ENCODE results near the gene CCDC18.
"Not testable (repeated sequence)": the region's sequence is repeated elsewhere in the genome, so short reads cannot be mapped to it uniquely, and the experiment has no call there.

CCDC18 gene

DNA sequence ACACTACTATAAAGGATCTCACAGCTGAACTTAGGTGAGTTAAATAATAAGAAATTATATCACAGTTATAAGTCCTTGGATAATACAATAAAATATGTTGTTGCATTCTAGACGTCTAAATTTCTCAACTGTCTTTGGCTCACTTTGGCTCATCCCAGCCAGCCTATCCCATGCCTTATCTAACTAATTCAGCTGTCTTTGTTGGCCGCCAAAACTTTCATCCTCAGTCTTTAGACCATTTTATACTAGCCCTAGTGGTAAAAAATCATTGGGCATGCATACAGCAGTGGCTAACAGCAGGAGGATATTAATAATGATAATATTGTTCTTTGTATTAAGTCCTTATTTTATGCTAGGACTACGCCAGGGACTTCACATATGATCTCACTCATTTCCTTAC is 59.3 kb downstream of the CCDC18 start:
- no peak for DNase-seq

DNA sequence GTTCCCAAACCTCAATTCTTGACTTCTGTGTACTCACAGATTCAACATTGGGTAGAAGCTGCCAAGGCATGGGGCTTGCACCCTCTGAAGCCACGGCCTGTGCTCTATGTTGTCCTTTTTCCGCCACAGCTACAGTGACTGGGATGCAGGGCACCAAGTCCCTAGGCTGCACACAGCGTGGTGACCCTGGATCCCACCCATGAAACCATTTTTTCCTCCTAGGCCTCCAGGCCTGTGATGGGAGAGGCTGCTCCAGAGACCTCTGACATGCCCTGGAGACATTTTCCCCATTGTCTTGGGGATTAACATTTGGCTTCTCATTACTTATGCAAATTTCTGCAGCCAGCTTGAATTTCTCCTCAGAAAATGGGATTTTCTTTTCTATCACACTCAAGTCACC is 62.7 kb downstream of the CCDC18 start:
- DNase-seq = not testable (repeated sequence)

DNA sequence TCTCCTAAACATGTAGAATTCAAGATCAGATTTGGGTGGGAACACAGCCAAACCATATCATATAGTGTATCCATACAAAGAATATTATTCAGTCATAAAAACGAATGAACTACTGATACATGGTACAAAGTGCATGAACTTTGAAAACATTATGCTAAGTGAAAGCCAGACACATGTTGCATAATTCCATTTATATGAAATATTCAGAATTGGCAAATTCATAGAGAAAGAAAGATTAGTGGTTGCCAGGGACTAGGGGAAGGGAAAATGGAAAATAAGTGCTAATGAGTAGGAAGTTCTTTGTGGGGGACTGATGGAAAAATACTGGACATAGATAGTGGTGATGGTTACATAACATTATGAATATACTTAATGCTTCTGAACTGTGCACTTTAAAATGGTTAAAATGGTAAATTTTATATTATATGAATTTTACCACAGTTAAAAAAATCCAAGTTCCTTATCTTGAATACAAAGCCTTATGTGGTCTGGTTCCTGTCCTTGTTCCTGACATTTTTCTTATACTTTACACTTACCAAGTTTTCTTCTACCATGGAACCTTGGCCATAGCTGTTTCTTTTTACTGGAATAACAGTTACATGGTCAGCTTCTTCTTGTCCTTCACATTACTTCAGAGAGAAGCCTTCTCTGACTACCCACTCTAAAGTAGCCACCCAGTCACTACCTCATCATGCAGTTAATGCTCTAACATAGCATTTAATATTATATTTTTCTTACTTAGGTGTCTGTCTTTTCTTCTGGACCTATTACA is 64.0 kb downstream of the CCDC18 start:
- no peak for DNase-seq

DNA sequence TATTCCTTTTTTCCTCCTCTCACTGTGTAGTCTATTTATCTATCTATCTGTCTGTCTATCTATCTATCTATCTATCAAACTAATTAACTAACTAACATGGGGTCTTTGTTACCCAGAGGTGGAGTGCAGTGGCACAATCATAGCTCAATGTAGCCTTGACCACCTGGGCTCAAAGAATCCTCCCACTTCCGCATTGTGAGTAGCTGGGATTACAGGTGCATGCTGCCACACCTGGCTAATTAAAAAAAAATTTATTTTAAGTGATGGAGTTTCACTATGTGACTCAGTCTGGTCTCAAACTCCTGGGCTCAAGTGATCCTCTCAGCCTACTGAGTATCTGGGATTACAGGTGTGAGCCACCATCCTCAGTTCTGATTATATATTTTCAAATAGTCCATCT is 71.4 kb downstream of the CCDC18 start:
- no peak for DNase-seq

DNA sequence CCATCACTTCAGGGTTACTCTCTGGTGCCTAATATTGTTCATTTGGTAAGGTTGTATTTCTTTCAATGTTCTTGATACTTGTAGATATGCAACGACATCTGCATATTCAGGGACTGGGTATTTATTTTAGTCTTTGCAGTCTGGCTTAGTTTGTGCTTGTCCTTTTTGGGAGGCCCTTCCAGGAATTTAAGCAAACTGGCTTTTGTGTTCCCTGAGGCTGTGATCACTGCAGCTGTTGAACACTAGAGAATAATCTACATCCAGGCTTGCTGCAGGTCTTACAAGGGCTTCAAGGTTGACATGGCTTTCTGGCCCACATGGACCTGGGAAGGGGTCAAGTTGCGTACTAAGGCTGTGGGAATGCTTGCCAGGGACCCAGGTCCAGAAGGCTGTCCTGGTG is 72.1 kb downstream of the CCDC18 start:
- no peak for DNase-seq

DNA sequence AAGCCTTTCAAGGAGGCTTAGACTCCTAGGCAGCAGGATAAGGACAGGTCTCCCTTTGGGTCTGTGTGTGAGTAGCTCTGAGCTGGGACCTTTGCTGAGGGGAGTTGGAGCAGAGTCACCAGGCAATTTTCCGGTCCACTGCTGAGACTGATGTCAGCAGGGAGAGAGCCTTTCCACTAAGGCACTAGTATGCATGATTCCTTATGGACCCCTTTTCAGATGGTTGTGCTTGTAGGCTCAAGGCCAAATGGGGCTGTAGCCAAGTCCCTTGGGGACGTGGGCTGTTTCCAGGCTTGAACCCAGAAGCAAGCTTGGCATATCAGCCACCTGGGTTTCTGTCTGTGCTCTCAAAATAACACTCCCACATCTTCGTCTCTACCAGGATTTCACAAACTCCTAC is 73.0 kb downstream of the CCDC18 start:
- DNase-seq = no peak

DNA sequence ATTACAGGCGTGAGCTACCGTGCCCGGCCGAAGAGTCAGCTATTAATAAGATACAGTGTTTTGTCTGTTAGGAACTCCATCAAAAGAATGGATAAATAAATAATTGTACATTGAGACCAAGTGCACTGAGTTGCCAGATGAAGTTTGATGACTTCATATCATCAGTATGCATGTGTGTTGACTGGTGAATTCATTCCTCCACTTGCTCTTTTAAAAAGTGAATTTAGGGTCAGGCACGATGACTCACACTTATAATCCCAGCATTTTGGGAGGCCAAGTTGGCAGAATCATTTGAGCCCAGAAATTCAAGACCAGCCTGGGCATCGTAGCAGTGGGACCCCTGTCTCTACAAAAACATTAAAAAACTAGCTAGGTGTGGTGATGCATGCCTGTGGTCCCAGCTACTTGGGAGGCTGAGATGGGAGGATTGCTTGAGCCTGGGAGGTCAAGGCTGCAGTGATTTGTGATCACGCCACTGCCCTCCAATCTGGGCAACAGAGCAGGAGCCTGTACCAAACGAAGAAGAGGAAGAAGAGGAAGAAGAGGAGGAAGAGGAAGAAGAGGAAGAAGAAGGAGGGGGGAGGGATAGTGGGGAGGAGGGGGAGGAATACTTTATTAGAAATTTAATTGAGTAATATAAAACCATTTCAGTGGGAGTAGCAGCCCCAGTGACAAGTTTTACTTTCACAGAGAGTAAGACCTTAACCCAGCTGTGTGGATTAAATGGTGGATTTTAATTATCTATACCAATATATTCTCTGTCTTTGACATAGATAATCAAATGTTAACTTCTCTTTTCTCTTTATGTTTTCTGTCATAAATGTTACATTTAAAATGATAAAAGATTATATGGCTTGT is 74.9 kb downstream of the CCDC18 start:
- DNase-seq = no peak

DNA sequence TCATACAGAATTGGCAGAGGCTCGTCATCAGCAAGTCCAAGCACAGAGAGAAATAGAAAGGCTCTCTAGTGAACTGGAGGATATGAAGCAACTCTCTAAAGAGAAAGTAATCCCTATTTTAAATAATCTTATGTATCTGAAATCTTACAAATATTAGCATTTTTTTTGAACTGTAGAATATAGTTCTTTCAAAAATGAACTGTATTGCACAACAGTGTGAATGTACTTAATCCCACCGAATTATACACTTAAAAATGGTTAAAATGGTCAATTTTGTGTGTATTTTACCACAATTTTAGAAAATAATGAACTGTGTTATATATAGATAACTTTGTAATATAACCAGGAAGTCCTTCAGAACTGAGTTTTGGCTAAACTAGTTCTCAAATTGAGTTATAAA is 75.9 kb downstream of the CCDC18 start:
- no peak for DNase-seq

DNA sequence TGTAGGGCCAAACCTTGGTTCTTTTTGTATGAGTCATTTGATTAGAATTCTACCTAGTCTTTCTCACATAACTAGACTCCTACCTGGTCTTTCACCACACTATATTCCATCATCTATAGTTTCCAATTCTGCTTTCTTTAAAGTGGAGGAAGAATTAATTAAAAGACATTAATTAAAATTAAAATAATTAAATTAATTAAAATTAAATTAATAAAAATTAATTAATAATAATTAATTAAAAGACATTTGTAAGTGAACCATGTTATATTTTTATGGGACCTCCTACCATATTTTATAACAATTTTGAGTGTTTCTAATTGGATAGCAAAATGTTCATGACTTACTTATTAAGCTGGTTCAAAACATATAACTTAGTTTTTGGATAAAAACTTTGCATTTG is 77.4 kb downstream of the CCDC18 start:
- DNase-seq = no peak

DNA sequence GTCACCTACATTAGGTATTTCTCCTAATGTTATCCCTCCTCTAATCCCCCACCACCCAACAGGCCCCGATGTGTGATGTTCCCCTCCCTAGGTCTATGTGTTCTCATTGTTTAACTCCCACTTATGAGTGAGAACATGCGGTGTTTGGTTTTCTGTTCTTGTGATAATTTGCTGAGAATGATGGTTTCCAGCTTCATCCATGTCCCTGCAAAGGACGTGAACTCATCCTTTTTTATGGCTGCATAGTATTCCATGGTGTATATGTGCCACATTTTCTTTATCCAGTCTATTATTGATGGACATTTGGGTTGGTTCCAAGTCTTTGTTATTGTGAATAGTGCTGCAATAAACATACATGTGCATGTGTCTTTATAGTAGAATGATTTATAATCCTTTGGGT is 80.2 kb downstream of the CCDC18 start:
- DNase-seq = not testable (repeated sequence)

DNA sequence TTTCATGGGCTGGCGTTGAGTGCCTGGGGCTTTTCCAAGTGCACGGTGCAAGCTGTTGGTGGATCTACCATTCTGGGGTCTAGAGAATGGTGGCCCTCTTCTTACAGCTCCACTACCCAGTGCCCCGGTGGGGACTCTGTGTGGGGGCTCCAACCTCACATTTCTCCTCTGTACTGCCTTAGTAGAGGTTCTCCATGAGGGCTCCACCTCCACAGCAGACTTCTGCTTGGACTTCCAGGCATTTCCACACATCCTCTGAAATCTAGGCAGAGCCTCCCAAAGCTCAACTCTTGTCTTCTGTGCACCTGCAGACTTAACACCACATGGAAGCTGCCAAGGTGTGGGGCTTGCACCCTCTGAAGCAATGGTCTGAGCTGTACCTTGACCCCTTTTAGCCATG is 82.1 kb downstream of the CCDC18 start:
- no peak for DNase-seq

DNA sequence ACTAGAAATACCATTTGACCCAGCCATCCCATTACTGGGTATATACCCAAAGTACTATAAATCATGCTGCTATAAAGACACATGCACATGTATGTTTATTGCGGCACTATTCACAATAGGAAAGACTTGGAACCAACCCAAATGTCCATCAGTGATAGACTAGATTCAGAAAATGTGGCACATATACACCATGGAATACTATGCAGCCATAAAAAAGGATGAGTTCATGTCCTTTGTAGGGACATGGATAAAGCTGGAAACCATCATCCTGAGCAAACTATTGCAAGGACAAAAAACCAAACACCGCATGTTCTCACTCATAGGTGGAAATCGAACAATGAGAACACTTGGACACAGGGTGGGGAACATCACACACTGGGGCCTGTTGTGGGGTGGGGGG is 88.4 kb downstream of the CCDC18 start:
- not testable (repeated sequence) for DNase-seq

DNA sequence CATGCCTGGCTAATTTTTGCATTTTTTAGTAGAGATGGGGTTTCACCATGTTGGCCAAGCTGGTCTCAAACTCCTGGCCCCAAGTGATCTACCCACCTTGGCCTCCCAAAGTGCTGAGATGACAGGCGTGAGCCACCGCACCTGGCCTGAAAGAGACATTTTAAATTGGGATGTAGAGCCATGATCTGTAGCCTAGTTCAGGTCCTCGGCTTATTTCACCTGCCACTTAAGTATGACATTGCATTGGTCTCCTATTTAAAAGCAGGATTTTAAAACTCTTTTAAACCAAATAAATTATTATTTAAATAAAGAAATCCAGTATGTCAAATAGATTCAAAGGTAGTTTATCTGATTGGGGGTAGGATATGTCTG is 94.7 kb downstream of the CCDC18 start:
- not testable (repeated sequence) for DNase-seq

DNA sequence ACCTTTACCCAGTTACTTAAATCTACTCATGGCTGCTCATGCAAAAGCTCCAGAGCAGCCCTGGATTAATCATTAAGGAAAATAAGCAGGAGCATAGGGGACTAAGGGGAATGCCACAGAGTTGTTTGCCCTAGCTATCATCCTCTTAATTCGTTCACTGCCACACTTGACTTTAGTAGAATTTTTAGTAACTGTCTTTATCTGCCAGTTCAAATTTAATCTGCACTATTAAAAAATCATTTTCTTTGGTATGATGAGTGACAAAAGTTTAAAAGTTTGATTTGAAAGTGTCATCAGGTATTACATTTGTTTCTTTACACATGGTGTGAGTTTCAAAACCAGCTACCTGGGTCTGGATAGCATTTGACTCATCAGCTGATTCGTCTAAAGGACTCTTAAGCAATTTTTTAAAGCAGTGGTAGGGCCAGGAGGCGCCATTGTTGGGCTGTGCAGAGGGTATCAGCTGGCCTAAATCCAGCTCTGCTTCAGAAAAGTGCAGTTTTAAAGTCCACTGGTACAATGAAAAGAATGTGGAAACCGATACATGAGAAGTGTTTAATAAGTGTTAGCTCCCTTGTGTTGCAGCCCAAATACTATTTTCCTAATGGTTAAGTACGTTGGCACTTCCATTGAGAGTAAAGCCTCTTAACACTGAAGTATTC is 95.2 kb downstream of the CCDC18 start:
- no peak for DNase-seq

DNA sequence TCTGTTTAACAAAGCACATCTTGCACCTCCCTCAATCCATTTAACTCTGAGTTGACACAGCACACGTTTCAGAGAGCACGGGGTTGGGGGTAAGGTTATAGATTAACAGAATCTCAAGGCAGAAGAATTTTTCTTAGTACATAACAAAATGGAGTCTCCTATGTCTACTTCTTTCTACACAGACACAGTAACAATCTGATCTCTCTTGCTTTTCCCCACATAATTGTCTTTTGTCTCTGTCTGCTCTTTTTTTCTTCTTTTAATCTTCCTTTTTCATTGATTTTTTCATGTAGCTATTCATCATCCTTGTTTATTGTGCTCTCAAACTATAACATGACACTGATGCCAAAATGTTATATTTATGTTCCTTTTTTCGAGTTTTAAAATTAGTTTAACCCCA is 97.0 kb downstream of the CCDC18 start:
- not testable (repeated sequence) for DNase-seq

DNA sequence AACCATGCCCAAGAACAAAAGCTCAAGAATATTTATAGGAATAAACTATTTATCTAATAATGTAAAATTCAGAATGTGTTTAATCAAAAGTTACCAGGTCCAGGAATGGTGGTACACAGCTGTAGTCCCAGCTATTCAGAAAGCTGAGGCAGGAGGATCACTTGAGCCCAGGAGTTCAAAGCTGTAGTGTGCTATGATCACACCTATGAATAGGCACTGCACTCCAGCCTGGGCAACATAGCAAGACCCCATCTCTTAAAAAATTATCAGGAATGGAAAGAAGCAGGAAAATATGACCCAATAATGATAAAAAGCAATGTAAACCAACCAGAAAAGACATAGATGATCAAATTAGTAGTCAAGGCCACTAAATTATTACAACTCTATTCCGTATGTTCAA is 103.0 kb downstream of the CCDC18 start:
- DNase-seq = no peak

DNA sequence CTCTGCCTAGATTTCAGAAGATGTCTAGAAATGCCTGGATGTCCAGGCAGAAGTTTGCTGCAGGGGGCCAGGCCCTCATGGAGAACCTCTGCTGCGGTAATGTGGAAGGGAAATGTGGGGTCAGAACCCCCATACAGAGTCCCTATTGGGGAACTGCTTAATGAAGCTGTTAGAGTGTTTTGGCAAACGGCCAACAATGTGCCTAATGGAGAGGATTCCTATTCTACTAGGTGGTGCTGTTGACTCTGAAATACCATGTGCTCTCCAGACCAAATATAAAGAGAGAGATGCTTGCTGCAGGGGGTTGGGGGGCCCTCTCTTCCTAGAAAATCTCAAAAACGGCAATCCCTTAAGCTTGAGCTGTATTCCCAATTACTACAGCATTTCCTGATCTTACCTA is 108.0 kb downstream of the CCDC18 start:
- DNase-seq = no peak

DNA sequence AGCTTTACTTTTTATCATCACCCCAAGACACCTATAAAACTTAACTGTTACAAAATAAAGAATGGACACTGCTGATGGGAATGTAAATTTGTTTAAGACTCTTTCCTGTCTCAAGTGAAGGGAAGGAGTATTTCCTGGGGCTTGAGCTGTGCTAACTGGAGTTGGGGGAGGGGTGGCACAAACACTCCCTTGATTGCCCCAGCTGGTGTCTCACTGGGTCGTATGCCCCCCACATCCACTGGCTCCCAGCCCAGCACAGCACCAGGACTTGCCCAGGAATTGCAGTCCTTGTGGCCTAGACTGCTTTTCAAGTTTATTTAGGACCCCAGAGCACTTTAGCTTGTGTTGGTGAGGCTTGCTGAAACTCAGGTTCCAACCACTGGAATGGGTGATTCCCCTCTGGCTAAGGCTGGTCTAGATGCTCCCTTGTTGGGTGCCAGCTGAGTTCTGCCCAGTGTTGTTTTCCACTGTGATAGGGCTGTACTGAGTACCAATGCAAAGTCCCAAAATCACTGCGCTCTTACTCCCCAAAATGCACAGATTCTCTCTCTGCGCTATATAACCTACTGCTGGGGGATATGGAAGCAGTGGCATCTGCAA is 116.1 kb downstream of the CCDC18 start:
- no peak for DNase-seq

DNA sequence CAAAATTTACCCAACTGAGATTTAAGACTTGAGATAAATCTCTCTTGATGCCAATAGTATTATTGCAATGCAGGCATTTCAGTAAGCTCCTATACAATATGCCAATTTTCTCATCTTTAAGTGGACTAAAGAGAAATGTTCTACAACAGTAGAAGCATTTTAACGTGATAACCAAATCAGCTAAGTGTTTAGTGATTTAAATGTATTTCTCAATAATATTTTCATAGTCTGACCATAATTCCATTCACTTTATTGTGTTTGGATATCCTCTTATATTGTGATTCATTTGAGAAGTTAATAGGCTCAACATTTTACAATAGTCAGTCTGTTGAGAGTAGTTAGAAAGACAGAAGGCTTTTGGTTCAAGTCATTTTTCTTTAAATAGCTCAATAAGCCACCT is 120.6 kb downstream of the CCDC18 start:
- no peak for DNase-seq

DNA sequence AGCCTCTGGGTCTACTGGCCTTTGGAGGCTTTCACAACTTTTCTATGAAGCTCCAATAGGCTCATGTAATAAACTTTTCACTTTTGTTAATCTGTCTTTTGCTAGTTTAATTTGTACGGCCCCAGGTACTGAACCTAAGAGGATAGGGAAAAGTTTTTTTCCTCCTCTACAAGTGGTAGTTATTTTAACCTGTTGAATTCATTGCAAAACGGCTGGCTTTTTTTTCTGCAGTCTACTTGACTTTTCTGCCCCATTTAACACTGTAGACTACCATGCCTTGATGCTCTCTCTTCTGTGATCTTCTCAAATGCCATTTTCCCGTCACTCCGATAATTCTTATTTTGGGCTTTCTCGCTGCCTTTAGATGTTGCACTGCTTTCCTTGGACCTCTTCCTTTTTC is 121.6 kb downstream of the CCDC18 start:
- no peak for DNase-seq

DNA sequence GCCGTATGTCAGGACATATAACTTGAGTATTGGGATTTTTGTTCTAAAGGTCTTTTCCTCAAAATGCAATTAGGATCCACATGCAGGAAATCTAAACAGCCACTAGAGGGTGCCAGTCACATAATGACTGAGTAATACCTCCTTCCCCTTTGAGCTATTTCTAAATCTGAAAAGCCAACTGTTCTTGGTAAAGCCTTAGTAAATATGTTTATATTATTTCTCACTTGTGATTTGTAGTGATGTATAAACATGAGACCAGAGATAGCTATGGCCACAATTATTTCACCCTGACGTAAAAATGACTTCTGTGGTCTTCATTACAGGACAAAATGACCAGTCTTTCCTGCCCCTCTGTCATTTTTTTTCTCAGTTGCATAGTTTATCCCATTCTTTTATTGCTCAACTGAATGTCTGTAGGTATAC is 124.2 kb downstream of the CCDC18 start:
- peak; percentile 63 for DNase-seq

DNA sequence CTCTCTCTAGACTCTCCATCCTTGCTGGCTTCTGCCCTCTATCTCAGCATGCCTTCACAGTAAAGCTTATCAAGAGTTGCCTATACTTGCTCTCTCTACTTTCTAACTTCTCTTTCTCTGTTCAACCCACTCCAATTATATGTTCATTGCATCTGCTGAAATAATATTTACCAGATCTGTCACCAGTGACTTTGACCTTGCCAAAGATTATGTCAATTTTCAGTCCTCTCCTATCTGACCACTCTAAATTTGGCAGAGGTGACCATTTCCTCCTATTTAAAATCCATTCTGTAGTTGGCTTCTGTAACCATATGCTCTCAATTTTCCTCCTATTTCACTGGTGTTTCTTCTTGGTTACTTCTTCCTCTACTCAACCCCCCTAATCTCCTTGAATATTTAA is 126.4 kb downstream of the CCDC18 start:
- DNase-seq = no peak

DNA sequence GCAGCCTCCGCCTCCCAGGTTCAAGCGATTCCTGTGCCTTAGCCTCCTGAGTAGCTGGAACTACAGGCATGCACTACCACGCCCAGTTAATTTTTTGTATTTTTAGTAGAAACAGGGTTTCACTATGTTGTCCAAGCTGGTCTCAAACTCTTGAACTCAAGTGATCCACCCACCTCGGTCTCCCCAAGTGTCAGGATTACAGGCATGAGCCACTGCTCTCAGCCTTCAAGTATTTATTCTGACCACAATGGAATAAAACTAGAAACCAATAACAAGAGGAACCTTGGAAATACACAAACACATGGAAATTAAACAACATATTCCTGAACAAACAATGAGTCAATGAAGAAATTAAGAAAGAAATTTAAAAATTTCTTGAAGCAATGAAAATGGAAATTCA is 132.5 kb downstream of the CCDC18 start:
- no peak for DNase-seq

DNA sequence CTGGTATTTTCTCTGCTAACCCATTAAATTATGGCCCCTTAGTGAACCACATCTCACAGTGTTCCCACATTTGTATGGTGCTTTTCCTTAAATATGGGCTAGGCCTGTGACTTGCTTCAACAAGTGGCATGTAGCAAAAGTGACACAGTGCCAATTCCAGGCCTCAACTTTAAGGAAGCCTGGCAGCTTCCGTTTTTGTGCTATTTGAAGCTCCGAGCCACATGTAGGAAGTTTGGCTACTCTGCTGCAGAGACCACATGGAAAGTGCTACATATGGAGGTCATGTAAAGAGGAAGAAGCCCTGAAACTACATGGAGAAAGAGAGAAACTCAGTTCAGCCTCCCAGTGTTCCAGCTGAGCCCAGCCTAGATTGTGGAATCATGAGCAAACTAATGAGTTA is 136.7 kb downstream of the CCDC18 start:
- no peak for DNase-seq
